HG03378 (cell line): ENCODE results near the gene RUNDC3A.

Source experiments
- ATAC-seq: cut with Tn5 transposase; IDR thresholded peaks from one replicate; pipeline ENCODE4 v1.9.1; 2021; ENCODE audit warnings: mild to moderate bottlenecking, moderate library complexity; ENCODE audit not compliant: unreplicated experiment

Gene RUNDC3A

DNA sequence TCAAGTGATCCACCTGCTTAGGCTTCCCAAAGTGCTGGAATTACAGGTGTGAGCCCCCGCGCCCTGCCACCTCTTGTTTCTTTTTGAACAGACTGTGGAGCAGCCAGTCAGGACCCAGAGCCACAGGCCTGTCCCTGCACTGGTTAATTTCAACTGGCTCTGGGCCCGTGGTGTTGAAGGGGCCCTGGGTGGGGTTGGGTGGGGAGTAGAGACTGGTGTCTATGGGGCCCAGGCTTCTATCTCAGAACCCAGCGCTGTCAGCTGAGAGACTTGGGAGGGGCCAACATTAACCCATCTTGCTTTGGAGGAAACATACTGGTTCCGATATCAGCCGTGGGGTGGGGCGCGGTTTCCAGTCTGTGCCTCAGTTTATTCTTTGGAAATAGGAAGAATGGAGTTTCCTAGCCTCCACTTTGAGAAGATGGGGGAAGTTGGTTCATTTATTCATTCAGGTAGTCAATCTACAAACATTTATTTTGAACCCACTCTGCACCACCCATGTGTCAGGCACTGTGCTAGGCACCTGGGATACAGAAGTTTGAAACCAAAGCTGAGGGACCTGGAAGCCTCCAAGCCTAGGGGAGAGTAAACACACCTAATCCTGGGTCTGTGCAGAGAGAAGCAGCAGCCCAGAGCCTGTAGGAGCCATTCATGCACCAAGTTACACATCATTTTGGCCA, 24.9 kb upstream of the RUNDC3A start:
- no peak for ATAC-seq

DNA sequence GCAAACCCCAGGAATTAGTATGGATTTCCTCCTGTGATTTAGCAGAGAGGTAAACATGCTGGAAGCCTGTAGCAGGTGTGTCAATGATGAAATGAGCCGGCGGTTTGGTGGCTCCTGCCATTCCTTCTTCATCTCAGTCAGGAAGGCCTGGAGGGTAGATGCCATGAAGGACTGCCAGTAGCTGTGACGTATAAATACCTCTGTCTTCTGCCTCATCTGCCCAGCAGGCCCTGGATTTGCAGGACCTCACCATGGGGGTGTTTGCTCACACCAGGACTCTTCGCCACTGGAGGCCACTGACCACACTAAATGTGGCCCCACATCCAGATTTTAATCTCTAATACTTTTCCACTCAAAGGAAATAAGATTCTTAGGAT, 24.4 kb upstream of the RUNDC3A start:
- no peak for ATAC-seq

DNA sequence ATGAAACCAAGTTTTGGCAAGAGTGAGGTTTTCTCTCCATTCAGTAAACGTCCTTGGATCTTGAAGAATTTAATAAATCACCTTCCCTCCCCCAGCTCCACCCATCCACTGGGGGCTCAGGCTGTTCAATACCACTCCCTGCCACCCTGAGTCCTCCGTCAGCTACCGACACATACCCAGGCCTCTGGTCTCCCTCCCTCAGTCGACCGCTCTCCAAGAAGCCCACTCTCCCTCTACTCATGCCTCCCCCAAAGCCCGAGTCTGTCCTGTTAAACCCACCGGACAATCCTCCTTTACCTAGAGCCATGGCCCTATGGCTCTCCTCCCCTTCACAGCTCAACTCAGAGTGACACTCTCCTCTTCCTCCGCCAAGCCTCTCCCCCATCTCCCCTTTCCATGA, 20.8 kb upstream of the RUNDC3A start:
- ATAC-seq = no peak

DNA sequence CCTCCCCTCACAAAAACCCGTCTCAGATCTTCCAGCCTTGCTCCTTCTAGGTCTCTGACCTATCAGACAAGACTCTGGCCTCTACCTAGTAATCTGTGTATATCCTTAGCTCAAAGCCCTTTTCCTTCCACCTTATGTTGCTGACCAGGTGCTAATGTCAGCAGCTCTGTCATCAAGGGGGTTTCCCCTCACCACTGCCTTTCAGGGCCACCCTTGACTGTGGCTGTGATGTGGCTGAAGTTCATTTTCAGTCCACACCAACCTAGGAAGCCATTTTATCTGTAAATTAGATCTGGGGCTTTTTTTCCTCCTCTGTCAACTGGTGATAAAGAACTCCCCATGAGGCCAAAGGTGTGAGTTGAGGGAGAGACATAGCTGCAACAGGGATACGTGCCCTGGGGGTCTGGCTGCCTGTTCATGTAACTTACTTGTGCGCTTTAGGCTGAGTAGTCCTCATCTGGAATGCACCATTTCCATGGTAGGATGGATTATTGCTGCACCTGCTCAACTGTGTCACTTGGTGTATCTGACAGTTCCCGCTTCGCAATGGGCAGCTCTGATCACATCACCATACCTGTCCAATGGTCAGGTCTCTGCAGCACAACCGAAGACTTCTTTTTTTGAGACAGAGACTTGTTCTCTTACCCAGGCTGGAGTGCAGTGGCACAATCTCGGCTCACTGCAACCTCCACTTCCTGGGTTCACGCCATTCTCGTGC, 14.7 kb upstream of the RUNDC3A start:
- no peak for ATAC-seq

DNA sequence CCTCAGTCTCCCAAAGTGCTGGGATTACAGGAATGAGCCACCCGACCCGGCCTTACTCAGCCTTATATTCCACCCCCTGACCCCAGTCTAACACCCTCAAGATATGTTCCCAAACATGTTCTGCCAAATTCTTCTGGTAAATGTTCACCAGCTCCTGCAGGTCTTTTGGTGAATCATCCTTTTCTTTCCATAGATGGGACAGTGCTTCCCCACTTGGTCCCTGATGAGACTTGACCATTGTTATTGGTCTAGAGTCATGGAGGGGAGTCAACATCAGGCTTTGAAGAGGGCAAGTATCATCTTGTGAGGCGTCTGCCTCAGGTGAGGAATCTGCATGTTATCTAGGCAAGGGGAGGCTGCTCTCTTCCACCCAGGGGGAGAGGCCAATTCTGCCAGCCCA, 10.4 kb upstream of the RUNDC3A start:
- no peak for ATAC-seq

DNA sequence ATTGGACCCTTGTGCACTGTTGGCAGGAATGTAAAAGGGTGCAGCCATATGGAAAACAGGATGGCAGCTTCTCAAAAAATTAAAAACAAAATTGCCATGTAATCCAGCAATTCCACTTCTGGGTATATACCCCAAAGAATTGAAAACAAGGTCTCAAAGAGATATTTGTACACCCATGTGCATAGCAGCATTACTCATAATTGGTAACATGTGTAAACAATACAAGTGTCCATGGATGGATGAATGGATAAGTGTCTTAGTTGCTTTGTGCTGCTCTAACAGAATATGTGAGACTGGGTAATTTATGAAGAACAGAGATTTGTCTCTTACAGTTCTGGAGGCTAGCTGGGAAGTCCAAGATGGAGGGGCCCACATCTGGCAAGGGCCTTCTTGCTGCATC, 3.8 kb upstream of the RUNDC3A start:
- ATAC-seq = no peak

DNA sequence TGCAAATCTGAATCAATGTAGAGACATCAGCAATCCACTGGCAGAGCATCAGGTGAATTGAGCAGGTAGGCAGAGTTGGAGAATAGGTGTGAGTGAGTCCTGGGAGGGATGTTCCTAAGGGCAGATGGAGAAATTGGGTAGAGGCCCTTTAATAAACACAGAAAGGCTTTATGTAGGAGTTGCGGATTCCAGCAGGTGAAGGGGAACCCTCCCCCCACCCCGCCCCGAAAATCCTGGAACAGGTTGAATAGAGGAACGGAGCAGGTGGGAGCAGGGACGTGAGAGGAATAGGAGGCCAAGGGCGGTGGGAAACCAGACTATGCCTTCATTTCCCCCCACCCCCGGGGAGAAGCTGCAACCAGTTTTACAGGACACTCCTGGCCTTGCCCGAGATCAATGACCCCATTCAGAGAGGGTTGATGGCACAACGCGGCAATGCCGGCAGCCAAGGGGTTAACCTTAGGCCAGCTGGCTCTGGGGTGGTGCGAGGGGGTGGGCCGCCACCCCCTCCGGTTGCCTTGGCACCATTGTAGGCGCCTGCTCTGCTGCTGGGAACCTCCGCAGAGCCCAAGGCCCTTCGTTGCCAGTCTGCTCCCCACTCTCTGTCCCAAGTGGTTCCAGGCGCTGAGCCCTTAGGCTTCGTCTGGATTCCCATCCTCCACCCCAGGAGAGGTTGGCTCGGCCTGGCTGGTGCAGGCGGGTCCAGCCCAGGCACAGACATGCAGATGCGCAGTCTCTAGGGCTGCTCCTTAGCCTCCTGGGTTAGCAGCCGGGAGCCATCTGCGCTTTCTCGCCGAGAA, 814 bp upstream of the RUNDC3A start:
- no peak for ATAC-seq

DNA sequence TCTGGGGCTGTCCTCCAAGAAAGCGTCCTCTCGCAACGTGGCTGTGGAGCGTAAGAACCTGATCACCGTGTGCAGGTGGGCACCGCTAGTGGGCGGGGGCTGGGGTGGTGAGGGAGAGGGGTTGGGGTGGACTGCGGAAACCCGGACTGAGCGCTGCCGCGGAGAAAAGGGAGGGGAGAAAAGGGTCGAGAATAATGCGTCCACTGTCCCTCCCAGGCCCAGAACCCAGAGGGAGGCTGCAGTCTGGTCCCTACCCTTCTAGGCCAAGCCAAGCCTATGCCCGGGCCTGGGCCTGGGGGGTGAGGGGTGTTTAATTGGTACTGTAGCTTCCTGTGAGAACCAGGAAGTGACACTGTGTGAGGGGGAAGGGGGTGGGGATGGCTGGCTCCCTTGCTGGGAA, 464 bp downstream of the RUNDC3A start:
- no peak for ATAC-seq

DNA sequence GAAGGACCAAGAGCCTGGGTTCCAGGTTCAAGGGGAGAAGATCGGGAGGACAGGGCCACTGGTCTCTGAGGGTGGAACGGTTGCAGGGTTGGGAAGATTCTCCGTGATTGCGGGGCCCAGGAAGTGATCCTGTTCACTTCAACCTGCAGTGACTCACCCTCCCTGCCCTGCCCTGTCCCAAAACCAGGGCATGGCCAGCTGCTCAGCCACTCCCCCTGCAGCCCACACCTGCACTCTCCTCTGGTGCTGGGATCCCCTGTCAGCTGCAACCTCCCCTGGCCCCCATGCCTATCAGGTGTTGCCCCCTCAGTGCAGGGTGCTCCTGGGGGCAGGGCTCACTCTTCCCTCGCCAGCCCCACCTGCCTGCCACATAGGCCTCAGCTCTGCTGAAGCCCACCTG, 1.1 kb downstream of the RUNDC3A start:
- no peak for ATAC-seq

DNA sequence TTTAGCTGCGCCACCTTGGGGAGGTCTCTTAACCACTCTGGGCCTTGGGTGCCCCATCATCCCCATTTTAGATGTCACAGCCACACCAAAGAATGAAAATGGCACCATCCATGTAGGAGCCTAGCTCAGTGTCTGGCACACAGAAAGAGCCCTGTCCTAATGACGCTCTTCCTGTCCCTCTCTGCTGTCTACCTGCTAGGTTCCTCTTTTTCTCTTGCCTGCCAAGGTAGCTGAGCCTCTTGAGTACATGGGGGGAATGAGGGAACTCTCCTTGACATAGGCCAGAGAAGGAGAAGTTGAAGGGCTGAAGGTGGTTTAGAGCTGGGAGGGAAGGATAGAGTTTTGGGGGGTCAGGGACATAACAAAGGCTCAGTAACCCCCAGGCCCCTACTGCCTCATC, 1.8 kb downstream of the RUNDC3A start:
- no peak for ATAC-seq

DNA sequence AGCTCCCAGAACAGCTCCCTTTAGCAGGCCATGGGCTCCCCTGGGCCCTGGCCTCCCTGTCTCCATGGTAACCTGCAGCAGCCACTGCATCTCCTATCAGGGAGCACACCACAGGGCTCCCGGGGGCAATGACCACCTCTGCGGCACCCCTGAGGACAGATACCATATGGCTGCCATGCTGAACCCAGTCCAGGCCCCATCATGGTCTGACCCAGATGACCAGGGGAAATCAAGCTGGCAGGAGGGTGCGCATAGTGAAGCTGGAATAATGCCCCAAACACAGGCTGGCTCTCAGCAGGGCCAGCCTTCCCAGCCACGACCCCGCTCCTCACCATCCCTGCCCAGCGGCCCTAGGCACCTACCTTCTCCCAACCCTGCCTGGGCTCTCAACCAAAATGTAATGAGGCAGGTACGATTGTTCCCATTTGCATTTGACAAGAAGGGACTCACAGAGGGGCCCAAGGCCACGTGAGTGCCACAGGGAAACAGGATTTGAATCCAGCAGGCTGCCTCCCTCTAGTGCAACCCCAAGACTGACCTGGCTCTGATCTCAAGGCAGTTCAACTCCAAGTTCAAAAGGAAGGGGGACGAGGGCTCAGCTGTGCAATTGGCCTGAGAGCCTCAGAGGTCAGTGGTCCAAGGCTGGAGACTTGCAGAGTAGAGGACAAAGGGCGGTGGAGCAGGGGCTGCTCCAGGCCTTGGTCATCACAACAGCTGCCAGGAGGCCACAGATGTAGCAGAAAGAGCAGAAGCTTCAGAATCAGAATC, 2.4 kb downstream of the RUNDC3A start:
- no peak for ATAC-seq

DNA sequence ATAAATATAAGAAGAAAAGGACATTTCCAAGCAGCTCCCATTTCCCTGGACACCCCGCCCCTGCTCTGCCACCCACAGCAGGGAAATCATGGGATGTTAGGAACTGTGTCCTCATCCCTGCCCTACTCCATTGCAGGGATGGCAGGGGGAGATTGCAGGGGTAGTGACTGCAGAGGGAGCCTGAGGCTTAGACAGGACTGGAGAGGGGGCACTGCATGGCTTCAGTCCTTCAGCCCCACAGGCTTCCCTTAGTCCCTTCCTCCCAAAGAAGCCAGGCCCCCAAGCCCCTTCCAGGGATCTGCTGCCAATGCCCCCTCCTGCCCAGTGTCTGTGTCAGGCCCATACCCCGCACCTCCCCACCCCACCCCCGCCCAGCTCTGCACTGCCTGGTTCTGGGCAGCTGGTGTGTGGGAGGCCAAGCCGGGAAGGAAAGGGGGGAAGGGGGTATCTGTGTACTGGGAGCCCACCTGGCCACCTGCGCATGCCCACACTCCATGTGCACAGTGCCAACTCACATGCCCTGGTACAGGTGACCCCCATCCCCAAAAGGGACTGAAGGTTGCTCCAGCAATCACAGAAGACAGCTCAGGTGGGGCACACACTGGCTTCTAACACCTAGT, 3.3 kb downstream of the RUNDC3A start:
- no peak for ATAC-seq

DNA sequence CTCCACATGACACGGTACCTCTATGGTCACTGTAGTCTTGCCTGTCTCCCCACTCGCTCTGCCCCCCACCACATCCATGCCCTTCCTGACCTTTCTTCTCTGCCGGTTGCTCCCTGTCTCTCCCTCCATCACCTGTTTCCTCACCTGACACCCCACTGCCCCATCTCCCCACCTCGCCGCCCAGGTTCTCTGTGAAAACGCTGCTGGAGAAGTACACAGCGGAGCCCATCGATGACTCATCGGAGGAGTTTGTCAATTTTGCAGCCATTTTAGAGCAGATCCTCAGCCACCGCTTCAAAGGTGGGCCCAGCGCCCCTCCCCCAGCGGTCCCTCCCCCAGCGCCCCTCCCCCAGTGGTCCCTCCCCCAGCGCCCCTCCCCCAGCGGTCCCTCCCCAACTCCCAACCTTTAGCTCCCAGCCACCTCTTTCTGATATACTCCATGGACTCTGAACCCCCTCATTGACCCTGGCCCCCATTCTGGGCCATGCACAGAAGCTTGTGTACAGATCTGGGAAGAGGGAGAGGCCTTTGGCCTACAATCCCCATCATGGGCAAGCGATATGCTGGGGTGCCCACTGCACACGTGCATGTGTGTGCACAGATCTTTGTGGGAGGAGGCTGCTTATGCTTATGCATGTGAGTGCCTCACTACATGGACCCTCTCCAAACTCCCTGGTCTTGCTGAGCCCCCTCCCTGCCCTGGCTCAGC, 4.1 kb downstream of the RUNDC3A start:
- no peak for ATAC-seq

DNA sequence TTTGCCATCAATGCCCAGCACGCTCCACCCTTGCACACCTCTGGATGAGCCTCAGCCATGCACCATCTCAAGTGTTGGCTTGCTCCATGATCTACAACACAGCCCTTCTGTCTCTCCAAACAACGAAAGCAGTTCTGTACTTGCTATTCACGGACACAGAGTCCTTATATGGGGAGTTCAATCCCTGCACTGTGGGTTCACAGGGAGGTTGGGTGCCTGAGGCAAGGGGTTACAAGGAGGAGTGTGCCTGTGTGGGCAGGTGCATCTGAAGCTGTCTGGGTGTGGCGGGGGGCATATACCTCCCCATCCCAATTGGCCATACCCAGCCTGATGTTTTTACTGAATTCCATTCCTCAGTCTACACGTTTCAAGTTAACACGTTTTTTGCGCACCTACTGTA, 5.6 kb downstream of the RUNDC3A start:
- ATAC-seq = no peak

DNA sequence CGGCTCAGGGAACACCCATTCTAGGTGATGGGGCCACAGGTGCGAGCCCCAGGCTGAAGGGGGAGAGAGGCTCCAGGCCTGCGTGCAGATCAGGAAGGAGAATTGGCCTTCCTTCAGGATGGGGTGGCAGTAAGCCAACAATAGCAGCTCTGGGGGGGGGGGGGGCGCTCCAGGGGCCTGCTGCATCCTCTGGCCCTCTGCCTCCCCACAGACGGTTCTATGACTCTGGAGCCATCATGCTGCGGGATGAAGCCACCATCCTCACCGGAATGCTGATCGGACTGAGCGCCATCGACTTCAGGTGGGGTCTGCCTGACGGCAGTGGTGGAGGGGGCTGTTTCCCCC, 6.1 kb downstream of the RUNDC3A start:
- no peak for ATAC-seq

DNA sequence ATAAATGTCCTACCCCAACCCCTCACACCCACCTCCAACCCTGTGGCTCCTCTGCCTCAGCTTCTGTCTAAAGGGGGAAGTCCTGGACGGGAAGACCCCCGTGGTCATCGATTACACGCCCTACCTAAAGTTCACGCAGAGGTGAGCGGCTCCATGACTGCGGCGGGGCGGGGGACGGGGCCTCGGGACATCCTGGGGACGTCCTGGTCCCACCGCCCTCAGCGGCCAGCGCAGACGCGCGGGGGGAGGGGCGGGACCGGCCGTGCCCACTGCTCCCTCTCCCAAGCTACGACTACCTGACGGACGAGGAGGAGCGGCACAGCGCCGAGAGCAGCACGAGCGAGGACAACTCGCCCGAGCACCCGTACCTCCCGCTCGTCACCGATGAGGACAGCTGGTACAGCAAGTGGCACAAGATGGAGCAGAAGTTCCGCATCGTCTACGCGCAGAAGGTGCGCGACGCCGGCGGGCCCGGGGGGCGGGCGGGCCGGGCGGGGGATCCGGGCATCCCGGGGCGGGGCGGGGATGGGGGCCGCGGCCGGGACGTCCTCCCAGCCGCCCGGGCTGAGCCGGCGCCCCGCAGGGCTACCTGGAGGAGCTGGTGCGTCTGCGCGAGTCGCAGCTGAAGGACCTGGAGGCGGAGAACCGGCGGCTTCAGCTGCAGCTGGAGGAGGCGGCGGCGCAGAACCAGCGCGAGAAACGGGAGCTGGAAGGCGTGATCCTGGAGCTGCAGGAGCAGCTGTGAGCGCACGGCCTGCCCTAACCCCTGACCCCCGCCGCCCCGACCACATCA, 6.7 kb downstream of the RUNDC3A start:
- no peak for ATAC-seq

DNA sequence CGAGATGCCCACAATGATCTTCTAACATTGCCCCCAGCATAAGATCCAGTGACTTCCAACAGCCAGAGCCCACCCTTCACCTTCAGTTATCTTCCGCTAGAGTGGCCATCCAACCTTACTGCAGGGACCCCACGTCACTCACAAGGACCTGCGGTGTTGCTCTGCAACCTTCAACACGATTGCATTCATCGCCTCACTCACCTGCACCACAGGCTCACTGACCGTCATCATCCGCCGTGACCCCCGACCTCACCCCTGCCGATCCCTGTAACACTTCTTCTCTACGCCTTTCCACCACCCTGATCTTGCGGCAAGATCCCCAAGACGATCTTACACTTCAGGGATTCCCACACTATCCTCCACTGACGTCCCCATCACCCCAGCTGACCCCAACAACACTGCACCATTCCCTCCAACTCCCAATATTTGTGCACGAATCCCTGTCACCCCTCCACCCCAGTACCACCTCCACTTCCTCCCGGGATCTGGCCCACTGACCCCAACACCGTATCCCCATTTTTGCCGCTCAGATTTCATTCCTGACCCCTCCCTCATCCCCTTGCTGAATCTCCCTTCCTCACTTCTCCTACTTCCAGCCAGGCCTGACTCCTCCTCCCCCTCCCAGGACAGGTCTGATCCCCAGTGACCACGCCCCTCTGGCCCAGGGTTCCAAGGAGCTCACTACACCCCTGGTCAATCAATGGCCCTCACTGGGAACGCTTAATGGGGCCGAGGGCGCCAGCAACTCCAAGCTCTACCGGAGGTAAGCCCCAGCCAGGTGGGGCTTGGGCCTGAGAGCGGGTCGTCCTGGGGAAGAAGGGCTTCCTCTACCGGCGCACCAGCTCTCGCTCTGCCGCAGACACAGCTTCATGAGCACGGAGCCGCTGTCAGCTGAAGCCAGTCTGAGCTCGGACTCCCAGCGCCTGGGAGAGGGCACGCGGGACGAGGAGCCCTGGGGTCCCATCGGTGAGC, 7.6 kb downstream of the RUNDC3A start:
- no peak for ATAC-seq

DNA sequence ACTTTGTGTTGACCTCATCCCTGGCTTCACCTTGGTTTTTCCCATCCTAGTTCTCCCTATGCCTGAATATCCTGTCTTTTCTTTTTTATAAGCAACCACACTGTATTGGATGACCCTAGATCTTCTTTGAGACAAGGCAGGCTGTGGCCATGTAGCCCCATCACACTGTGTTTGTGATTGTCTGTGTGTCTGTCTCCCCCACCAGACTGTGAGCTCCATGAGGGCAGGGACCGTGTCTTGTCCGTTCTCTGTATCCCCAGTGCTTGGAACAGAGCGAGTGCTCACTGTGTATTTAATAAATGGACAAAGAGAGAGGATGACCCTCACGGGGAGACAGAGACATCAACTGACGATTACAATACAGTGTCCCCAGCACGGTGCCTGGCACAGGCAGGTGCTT, 9.1 kb downstream of the RUNDC3A start:
- no peak for ATAC-seq
